ENCODE measurements around the gene SRSF10.
"Not testable (repeated sequence)": the region's sequence is repeated elsewhere in the genome, so short reads cannot be mapped to it uniquely, and the experiment has no call there.

Gene SRSF10

DNA sequence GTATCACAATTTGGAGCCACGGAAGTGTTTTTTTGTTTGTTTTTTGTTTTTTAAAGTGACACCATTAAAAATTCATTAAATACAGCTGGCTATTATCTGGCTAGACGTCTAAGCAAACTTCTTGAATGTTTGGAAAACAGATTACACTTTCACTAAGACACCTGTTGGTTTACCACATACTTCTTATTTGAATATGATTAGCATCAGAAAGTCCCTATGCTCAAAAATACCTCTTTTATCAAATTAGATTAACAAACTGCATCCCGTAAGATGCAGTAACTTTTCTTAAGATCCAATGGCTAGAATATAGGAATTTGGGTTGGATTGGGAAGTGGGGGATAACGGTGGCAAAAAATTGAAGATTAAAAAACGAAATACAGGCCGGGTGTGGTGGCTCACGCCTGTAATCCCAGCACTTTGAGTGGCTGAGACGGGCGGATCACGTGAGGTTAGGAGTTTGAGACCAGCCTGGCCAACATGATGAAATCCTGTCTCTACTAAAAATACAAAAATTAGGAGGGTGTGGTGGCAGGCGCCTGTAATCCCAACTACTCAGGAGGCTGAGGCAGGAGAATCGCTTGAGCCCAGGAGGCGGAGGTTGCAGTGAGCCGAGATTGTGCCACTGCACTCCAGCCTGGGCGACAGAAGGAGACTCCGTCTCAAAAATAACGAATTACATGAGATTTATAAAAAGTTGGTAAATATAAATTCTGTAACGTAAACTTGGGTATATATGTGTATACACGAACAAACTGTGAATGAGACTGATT lies 21.9 kb downstream of the SRSF10 start:
- not testable (repeated sequence) for DNase-seq

DNA sequence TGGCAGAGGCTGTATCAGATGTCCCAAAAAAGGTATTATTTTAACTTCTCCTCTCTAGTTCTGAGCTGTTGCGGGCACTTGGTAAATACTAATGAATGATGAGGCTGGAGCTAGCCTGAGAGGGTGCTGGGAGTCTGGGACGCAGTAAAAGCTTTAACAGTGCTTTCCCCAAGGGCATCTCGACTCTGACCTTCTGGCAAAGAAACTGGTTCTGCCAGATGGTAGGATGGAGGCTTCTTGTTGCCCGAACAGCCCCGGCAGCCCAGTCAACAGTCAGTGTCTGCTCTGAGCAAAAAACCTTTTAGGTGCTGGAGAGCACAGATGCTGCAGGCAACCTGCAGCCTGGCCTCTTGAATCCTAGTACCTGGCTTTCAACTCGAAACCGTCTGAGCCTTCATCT lies 23.0 kb downstream of the SRSF10 start:
- no peak for DNase-seq

GRCh38 chr1:23953020-23953419 lies 27.1 kb downstream of the SRSF10 start:
- no peak for DNase-seq

DNA sequence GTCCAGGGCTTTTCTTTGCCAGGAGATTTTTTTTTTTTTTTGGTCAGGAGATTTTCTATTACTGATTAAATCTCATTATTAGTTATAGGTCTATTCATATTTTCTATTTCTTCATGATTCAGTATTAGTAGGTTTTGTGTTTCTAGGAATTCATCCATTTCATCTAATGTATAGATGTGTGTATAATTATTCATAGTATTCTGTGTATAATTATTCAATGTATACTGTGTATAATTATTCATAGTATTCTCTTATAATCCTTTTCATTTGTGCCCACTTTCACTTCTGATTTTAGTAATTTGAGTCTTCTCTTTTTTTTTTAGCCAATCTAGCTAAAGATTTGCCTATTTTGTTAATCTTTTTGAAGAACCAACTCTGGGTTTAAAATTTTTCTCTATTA lies 32.8 kb downstream of the SRSF10 start:
- DNase-seq: no peak

- no peak for DNase-seq
Observed at GRCh38 chr1:23936481-23937176, 43.5 kb downstream of the SRSF10 start.

DNA sequence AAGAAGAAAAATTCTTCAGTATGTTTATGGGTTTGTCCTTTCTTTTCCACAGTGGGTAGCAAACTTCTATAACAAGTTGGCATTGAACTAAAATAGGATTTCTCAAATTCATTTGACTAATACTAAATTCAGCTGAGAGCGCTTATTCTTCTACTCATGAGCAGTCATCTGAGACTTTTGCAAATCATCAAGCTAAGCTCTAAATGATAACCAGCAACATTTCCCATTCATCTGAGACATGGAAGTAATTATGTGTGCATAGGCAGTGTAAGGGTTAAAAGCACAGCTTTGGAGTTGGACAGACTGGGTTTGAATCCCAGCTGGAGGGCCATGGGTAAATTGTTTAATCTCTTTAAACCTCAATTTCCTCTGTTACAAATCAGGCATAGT lies 48.6 kb downstream of the SRSF10 start:
- no peak for DNase-seq

GRCh38 chr1:23930861-23931490 lies 49.2 kb downstream of the SRSF10 start:
- DNase-seq: no peak

DNA sequence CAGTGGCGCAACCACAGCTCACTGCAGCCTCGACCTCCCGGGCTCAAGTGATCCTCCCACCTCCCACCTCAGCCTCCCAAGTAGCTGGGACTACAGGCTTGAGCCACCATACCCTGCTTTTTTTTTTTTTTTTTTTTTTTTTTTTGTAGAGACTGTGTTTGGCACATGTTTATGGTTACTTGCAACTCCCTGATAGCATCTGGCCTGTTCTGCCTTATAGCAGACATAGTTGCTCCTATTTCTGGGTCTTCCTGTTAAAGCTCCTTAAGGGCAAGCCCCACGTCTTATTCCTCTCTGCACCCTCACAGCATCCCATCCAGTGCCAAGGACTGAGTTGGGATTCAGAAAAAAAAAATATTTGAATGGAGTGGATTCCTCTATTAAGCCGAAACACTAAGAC lies 49.9 kb downstream of the SRSF10 start:
- DNase-seq: no peak

DNA sequence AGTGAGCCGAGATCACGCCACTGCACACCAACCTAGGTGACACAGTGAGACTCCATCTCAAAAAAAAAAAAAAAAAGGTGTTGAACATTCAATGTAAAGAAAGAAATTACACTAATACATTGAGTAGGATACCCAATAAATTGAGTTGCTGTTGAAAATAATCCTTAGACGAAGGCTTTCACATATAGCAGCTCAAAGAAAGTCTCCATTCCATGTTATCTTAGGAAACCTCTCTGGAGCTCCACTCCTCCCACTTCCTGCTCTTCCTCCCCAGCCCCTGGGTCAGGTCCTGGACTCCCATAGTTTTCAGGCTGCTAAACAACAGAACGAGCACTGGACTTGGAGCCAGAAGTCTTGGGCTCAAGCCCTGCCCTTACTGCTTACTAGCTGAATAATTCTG lies 51.3 kb downstream of the SRSF10 start:
- DNase-seq: no peak

- DNase-seq: no peak
Observed at GRCh38 chr1:23927097-23927496, 53.0 kb downstream of the SRSF10 start.

DNA sequence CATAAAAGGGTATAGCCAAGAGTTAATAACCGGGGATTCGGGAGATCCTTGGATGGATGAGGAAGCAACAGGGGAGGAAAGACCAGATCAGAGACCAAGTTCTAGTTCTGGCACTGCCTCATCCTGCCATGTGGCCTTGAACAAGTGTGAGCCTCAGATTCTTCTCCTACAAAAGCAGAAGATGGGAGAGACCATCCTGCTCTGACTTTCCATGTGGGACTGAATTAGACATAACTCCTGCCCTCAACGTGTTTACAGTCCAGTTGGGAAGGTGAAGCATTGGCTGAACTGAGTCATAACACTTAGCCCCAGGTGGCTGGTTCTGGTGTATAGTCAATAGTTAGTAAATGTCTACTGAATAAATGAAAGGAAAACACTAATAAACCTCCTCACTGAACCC lies 54.8 kb downstream of the SRSF10 start:
- no peak for DNase-seq

GRCh38 chr1:23924601-23925000 lies 55.5 kb downstream of the SRSF10 start:
- DNase-seq: no peak

DNA sequence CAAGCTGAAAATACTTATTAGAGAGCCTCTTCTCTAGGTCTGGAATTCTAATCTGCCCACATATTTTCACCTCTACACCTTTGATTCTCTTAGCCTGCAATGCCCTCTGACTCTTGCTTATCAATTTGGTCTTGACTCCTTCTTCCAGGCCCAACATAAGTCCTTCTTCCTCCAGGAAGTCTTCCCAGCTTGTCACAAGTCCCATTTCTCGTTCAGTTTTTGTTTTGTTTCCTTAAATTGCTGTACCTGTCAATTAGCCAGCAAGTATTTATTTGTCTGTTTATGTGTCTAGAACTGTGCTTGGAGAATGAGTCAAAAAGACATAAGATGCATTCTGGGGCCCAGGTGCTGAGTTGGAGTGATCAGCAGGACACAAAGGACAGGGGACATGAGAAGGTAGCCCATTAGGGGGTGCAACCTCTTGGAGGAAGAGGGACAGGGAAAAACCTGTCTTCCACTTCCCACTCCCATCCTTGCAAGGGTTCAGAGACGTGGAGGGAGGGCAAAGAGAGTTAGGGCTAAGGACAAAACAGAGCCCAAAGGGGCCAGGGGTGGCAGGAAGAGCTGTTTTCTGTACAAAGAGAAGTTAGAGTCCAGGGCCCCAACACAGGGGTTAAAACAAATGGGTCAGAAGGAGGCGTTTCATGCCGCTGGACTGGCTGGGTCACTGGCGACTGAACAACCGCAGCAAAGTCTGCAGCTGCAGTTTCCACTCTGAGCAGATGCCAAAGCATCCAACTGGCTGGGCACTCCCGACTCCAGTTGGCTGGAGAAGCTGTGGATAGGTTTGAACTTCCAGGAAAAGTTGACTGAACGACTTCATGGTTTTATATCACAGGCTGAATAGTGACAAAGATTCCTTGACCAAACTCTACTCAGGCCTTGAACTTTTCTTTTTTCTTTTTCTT lies 56.3 kb downstream of the SRSF10 start:
- DNase-seq: no peak

DNA sequence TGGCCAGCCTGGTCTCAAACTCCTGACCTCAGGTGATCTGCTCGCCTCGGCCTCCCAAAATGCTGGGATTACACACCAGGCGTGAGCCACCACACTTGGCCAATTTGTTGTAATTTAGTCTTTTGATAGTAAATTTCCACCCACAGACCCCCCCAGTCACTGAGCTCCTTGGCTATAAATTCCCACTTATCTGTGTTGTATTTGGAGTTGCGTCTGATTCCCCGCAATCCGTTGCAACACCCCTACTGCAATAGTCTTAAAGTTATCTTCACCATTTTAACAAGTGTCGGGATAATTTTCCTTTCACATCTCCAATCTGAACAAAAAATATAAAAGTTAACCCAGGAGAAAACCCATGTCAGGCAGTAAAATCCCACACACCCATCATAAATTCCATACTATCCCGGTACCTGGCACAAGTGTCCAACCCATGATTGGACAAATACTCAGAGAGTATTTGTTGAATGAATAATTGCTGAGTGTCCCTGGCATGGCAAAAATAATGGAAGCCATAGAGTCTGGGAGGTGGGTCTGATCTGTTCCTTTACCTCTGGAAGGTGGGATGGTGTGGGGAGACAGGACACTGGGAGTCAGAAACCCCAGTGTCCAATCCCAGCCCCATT lies 57.7 kb downstream of the SRSF10 start:
- DNase-seq: no peak

DNA sequence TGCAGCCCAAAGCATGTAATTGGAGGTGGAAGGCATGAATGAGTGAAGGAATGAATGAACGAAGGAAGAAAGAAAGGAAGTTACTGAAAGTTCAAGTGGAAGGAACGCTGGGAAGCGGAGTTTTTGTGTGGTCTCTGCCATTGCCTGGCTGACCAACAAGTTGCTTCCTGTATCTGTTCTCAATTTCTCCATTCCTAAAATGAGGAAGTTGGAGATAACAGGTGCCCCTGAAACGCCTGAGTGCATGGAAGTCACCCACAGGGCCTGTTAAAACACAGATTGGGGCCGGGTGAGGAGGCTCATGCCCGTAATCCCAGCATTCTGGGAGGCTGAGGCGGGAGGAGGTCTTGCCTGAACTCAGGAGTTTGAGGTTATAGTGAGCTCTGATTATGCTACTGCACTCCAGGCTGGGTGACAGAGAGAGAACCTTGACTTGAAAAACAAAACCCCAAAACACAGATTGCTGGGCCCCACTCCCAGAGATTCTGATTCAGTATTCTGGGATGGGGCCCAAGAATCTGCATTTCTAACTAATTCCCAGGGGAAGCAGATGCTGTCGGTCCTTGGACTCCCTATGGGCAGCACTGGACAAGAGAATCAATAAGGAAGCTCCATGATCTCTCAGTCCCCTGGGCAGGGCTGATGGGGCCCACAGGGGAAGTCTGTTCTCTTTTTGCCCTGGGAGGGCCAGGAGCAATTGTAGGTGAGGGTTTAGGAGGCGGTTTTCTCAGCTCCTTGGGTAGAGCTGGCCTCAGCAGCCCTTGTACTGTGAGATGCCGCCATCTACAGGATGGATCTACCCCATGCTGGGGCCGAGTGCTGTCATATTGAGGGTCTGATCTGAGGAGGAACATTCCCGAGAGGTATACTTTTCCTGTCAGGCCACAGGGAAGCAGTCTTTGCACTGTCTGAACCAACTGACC lies 63.7 kb downstream of the SRSF10 start:
- no peak for DNase-seq

DNA sequence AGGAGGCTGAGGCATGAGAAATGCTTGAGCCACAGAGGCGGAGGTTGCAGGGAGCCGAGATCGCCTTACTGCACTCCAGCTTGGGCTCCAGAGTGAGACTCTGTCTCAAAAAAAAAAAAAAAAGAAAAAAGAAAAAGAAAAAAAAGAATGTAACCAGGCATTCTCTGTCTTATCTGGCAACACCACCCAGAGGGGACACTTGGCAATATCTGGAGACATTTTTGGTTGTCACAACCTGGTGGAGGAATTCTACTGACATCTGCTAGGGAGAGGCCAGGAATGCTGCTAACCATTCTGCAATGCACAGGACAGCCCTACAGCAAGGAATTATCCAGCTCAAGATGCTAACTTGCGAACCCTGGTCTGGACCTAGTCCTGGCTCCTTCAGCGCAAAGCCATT lies 64.7 kb downstream of the SRSF10 start:
- DNase-seq: no peak

GRCh38 chr1:23914921-23915320 lies 65.2 kb downstream of the SRSF10 start:
- no peak for DNase-seq

Data from activated effector memory CD4-positive, alpha-beta T cell treated with Interleukin-2 at 50 U/mL for 16 hours (primary cell).